CD14-positive monocyte (primary cell): ENCODE data around the gene TMEM201. TPM values are rescaled to one million over a fixed set of nuclear protein-coding genes. Genes with fewer than 3 reads are reported as not detected.
"Not testable (repeated sequence)": the region's sequence is repeated elsewhere in the genome, so short reads cannot be mapped to it uniquely, and the experiment has no call there.

ENCODE experiments used
- DNase-seq, 3 donors: peaks; one replicate each; pipeline ENCODE4 v3.0.0-alpha.2; 2011 to 2022
- H2AFZ ChIP-seq: 2 replicates; pipeline ENCODE4 v1.6.0; 2012; ENCODE audit warnings: mild to moderate bottlenecking, low read depth, low read length, inconsistent platforms; ENCODE audit not compliant: insufficient read depth, poor library complexity, severe bottlenecking
- H3K27ac ChIP-seq, 2 donors: 1 replicate in 1 of 2; 2 replicates in 1 of 2; pipeline ENCODE4 v1.5.1; 2012 to 2013; ENCODE audit warnings: low read length in 2 of 2, control low read depth in 1 of 2, inconsistent platforms in 1 of 2, low read depth in 1 of 2, mild to moderate bottlenecking in 1 of 2
- H3K27me3 ChIP-seq, 2 donors: one replicate each; pipeline versions ENCODE4 v1.6.0 to v1.6.1; 2011 to 2013; ENCODE audit warnings: low read length in 2 of 2; ENCODE audit not compliant: control insufficient read depth in 2 of 2, insufficient read depth in 2 of 2
- H3K36me3 ChIP-seq, 2 donors: replicated peaks in 1 of 2; 1 replicate in 1 of 2; 2 replicates in 1 of 2; pipeline versions ENCODE4 v1.5.1 to v1.6.1; 2012 to 2013; ENCODE audit warnings: low read length in 2 of 2, control low read depth in 1 of 2, inconsistent platforms in 1 of 2, mild to moderate bottlenecking in 1 of 2; ENCODE audit not compliant: insufficient read depth in 2 of 2, control insufficient read depth in 1 of 2
- H3K4me1 ChIP-seq, 2 donors: 1 replicate in 1 of 2; 2 replicates in 1 of 2; pipeline versions ENCODE4 v1.5.1 to v1.6.1; 2012 to 2013; ENCODE audit warnings: low read length in 2 of 2, control low read depth in 1 of 2, inconsistent platforms in 1 of 2, mild to moderate bottlenecking in 1 of 2, moderate library complexity in 1 of 2; ENCODE audit not compliant: insufficient read depth in 2 of 2, control insufficient read depth in 1 of 2
- H3K4me2 ChIP-seq: replicated peaks from 2 replicates; pipeline ENCODE3; 2012; ENCODE audit warnings: low read length, moderate library complexity, mild to moderate bottlenecking; ENCODE audit not compliant: poor library complexity, severe bottlenecking; ENCODE audit errors: extremely low read depth
- H3K4me3 ChIP-seq, 3 experiments: fragments of 200-600 bp in 1 of 3; sonication (generic) in 1 of 3; replicated peaks in 1 of 3; 1 replicate in 2 of 3; 2 replicates in 1 of 3; pipeline ENCODE4 v1.5.1; 2011 to 2013; ENCODE audit warnings: low read length in 3 of 3, mild to moderate bottlenecking in 3 of 3, control low read depth in 2 of 3, low read depth in 2 of 3, inconsistent platforms in 1 of 3, moderate library complexity in 1 of 3
- H3K79me2 ChIP-seq: 2 replicates; pipeline ENCODE4 v1.6.0; 2012; ENCODE audit warnings: mild to moderate bottlenecking, control low read depth, inconsistent platforms, low read length, moderate library complexity; ENCODE audit not compliant: insufficient read depth
- H3K9ac ChIP-seq: 2 replicates; pipeline ENCODE4 v1.6.0; 2017; ENCODE audit warnings: low read length, mild to moderate bottlenecking; ENCODE audit not compliant: insufficient read depth, poor library complexity, severe bottlenecking
- H3K9me3 ChIP-seq, 2 donors: replicated peaks in 1 of 2; 1 replicate in 1 of 2; 2 replicates in 1 of 2; pipeline versions ENCODE4 v1.5.1 to v1.6.1; 2012 to 2013; ENCODE audit warnings: low read length in 2 of 2, control low read depth in 1 of 2; ENCODE audit not compliant: control insufficient read depth in 1 of 2, insufficient read depth in 1 of 2
- H4K20me1 ChIP-seq: 2 replicates; pipeline ENCODE4 v1.6.0; 2012; ENCODE audit warnings: mild to moderate bottlenecking, low read length, control low read depth, moderate library complexity; ENCODE audit not compliant: insufficient read depth
- H3K27ac Mint-ChIP-seq, 7 donors: one replicate each; pipeline ENCODE4 v1.8.0; 2020; ENCODE audit warnings: mild to moderate bottlenecking in 7 of 7, mixed read lengths in 7 of 7, moderate library complexity in 6 of 7, inconsistent platforms in 2 of 7
- H3K27me3 Mint-ChIP-seq, 3 donors: one replicate each; pipeline ENCODE4 v1.8.0; 2021 to 2022; ENCODE audit warnings: low read depth in 3 of 3, mild to moderate bottlenecking in 3 of 3, mixed read lengths in 3 of 3, moderate library complexity in 3 of 3, inconsistent platforms in 1 of 3
- H3K36me3 Mint-ChIP-seq, 2 donors: one replicate each; pipeline ENCODE4 v1.8.0; 2020; ENCODE audit warnings: mixed read lengths in 2 of 2, inconsistent platforms in 1 of 2, mild to moderate bottlenecking in 1 of 2
- H3K4me1 Mint-ChIP-seq: one replicate; pipeline ENCODE4 v1.8.0; 2020; ENCODE audit warnings: mild to moderate bottlenecking, mixed read lengths
- H3K4me3 Mint-ChIP-seq, 2 donors: one replicate each; pipeline ENCODE4 v1.8.0; 2020; ENCODE audit warnings: mild to moderate bottlenecking in 2 of 2, mixed read lengths in 2 of 2, moderate library complexity in 1 of 2
- H3K9me3 Mint-ChIP-seq, 7 donors: one replicate each; pipeline ENCODE4 v1.8.0; 2020 to 2022; ENCODE audit warnings: mixed read lengths in 7 of 7, mild to moderate bottlenecking in 6 of 7, moderate library complexity in 6 of 7, inconsistent platforms in 2 of 7
- CTCF ChIP-seq: fragments of 200-600 bp; IDR thresholded peaks from one replicate; pipeline ENCODE4 v1.8.0; 2022; ENCODE audit warnings: antibody characterized with exemption, mild to moderate bottlenecking
- WGBS: methylation state at CpG from one replicate; pipeline ENCODE4 v1.1.5; 2013; ENCODE audit warnings: missing lambda C conversion rate; ENCODE audit not compliant: insufficient coverage; 5-methylcytosine and 5-hydroxymethylcytosine counted together
- intact Hi-C, 2 donors: fragments of 100-400 bp; cut with micrococcal nuclease; formaldehyde crosslinking; loops; one replicate each; pipeline versions ENCODE4 v1.15.0 to v1.15.1; 2023
- polyA plus RNA-seq, 3 donors: library from polyadenylated mRNA; depleted of rRNA in 1 of 3; unstranded in 2 of 3; stranded (reverse) in 1 of 3; fragments of 300-500 nt in 2 of 3; fragments of >200 nt in 1 of 3; fragmentation: Illumina TruSeq in 2 of 3; gene quantifications; 1 replicate in 2 of 3; 2 replicates in 1 of 3; pipeline ENCODE4 v1.2.3, GENCODE V29; 2012 to 2021

The TMEM201 gene
- polyA plus RNA-seq, 3 donors: 0.37 to 3.7 (median 0.37) TPM

- H3K4me3 Mint-ChIP-seq: no peak overlapping the region
- peak overlapping the region in 1 of 7 donors; percentile 46 for H3K27ac Mint-ChIP-seq
- TF ChIP-seq CTCF: no peak
- H3K4me1 Mint-ChIP-seq: peaks cover 9% of the 10 kb centered on the region
- H3K27me3 Mint-ChIP-seq: no peaks in the 10 kb centered on the region
- Histone ChIP-seq H3K27me3 (no peaks in the 10 kb centered on the region), H4K20me1 (no peaks in the 10 kb centered on the region), H3K9me3 (no peaks in the 10 kb centered on the region), H2AFZ (no peak overlapping the region), H3K9ac (no peak overlapping the region), H3K79me2 (no peaks in the 10 kb centered on the region), H3K36me3 (peaks cover 30 to 62% of the 10 kb centered on the region in 2 donors), H3K4me1 (peaks cover 5 to 10% of the 10 kb centered on the region in 2 donors), H3K4me2 (no peak overlapping the region), H3K27ac (no peak overlapping the region), H3K4me3 (no peak overlapping the region)
- no peak for DNase-seq
- 93% methylated on average over 4 of the region's 11 CpGs for WGBS
- peaks cover 0 to 6% (median 0%) of the 10 kb centered on the region in 7 donors for H3K9me3 Mint-ChIP-seq
- H3K36me3 Mint-ChIP-seq: peaks cover 38 to 84% of the 10 kb centered on the region in 2 donors
- intact Hi-C loops: no loop called here
Observed at GRCh38 chr1:9558946-9559545, 29.7 kb upstream of the TMEM201 start.

GRCh38 chr1:9559673-9560072 lies 29.0 kb upstream of the TMEM201 start:
- Histone ChIP-seq H3K9me3 (no peaks in the 10 kb centered on the region), H2AFZ (no peak overlapping the region), H3K27me3 (no peaks in the 10 kb centered on the region), H3K4me2 (no peak overlapping the region), H3K36me3 (peaks cover 24 to 59% of the 10 kb centered on the region in 2 donors), H3K4me3 (no peak overlapping the region), H3K27ac (no peak overlapping the region), H3K79me2 (no peaks in the 10 kb centered on the region), H4K20me1 (no peaks in the 10 kb centered on the region), H3K4me1 (peaks cover 5 to 10% of the 10 kb centered on the region in 2 donors), H3K9ac (no peak overlapping the region)
- peaks cover 39 to 79% of the 10 kb centered on the region in 2 donors for H3K36me3 Mint-ChIP-seq
- no peak for DNase-seq
- no peaks in the 10 kb centered on the region for H3K27me3 Mint-ChIP-seq
- H3K4me3 Mint-ChIP-seq: no peak overlapping the region
- H3K9me3 Mint-ChIP-seq: peaks cover 0 to 7% (median 0%) of the 10 kb centered on the region in 7 donors
- H3K27ac Mint-ChIP-seq: peak overlapping the region in 2 of 7 donors; percentile 8 to 35
- H3K4me1 Mint-ChIP-seq: peaks cover 9% of the 10 kb centered on the region
- WGBS: 100% methylated on average over 1 of the region's 5 CpGs
- TF ChIP-seq CTCF: no peak
- intact Hi-C loops: no loop called here

- DNase-seq, H3K27me3 ChIP-seq, H3K27ac ChIP-seq, intact Hi-C loops, H3K9me3 Mint-ChIP-seq, H2AFZ ChIP-seq, H3K9me3 ChIP-seq, H4K20me1 ChIP-seq, H3K4me2 ChIP-seq, H3K4me3 Mint-ChIP-seq, H3K79me2 ChIP-seq, H3K4me1 ChIP-seq, H3K9ac ChIP-seq, H3K4me1 Mint-ChIP-seq, H3K27me3 Mint-ChIP-seq, H3K4me3 ChIP-seq: not testable (repeated sequence)
- H3K27ac Mint-ChIP-seq: peak overlapping the region in 2 of 7 donors; percentile 35 to 40
- H3K36me3 ChIP-seq: peaks cover 23 to 55% of the 10 kb centered on the region in 2 donors
- peaks cover 39 to 75% of the 10 kb centered on the region in 2 donors for H3K36me3 Mint-ChIP-seq
- 98% methylated on average over 14 of the region's 17 CpGs for WGBS
Observed at GRCh38 chr1:9560090-9560489, 28.6 kb upstream of the TMEM201 start.
